Transverse colon (tissue), 4 donors: ENCODE data around the gene GPHA2.

Experiments used
- CTCF ChIP-seq, 5 experiments: fragments of 200-600 bp in 3 of 5; fragments of 450-650 bp in 2 of 5; sonication (generic) in 3 of 5; IDR thresholded peaks; 1 replicate in 2 of 5; 2 replicates in 3 of 5; pipeline ENCODE4 v1.5.1; 2016 to 2017; ENCODE audit warnings: antibody characterized with exemption in 5 of 5, inconsistent platforms in 3 of 5, mild to moderate bottlenecking in 2 of 5, moderate library complexity in 1 of 5
- EP300 ChIP-seq: sonication (generic); formaldehyde crosslinking; IDR thresholded peaks from one replicate; pipeline ENCODE4 v1.6.1; 2017; ENCODE audit warnings: antibody characterized with exemption, low read depth
- POLR2A ChIP-seq: fragments of 450-650 bp; IDR thresholded peaks from one replicate; pipeline ENCODE4 v1.6.1; 2016; ENCODE audit warnings: antibody characterized with exemption, mild to moderate bottlenecking, moderate library complexity
- POLR2AphosphoS5 ChIP-seq, 3 donors: sonication (generic); formaldehyde crosslinking; IDR thresholded peaks; one replicate each; pipeline ENCODE4 v1.6.1; 2016; ENCODE audit warnings: antibody characterized with exemption in 3 of 3

- TF ChIP-seq CTCF (IDR thresholded peaks at IDR 0.05), result no peak
- no peak for TF ChIP-seq POLR2AphosphoS5 (IDR thresholded peaks at IDR 0.05)
- TF ChIP-seq EP300, result no peak
- TF ChIP-seq POLR2A, result no peak
Measured at GRCh38 chr11:64926689-64927088, 9.0 kb downstream of the GPHA2 start.
